ENCODE data around the gene SLC38A10.

GRCh38 chr17:81233811-81234505 is 61.1 kb downstream of the SLC38A10 start:
- TF ChIP-seq CTCF (IDR thresholded peaks at IDR 0.05), result no peak
- no peak for TF ChIP-seq POLR2A (IDR thresholded peaks at IDR 0.05)
- no peak for TF ChIP-seq POLR2AphosphoS5 (IDR thresholded peaks at IDR 0.05)
- TF ChIP-seq EP300 (IDR thresholded peaks at IDR 0.05), result no peak
